NCI-H748 (cell line): Measurements from ENCODE around the gene LPA.
A peak's percentile ranks its signal among the peaks of the same experiment; 100 is the strongest.
"Not testable (repeated sequence)": the region's sequence is repeated elsewhere in the genome, so short reads cannot be mapped to it uniquely, and the experiment has no call there.

Experiments used
- DNase-seq: peaks from one replicate; lab custom pipeline; 2025; ENCODE audit not compliant: unreplicated experiment; lab: John Stamatoyannopoulos, UW

Gene LPA

GRCh38 chr6:160662429-160662828 lies 1.6 kb downstream of the LPA start:
- no peak for DNase-seq

GRCh38 chr6:160661216-160661615 lies 2.9 kb downstream of the LPA start:
- DNase-seq: no peak

- no peak for DNase-seq
These were observed 4.5 kb downstream of the LPA start for GRCh38 chr6:160659562-160659961.

GRCh38 chr6:160634706-160635105 lies 29.4 kb downstream of the LPA start:
- DNase-seq: no peak

GRCh38 chr6:160595838-160596832 lies 67.9 kb downstream of the LPA start:
- no peak for DNase-seq

- not testable (repeated sequence) for DNase-seq
These were observed 68.8 kb downstream of the LPA start for GRCh38 chr6:160595297-160595696.

GRCh38 chr6:160586374-160586773 lies 77.7 kb downstream of the LPA start:
- DNase-seq: no peak

GRCh38 chr6:160583794-160584193 lies 80.3 kb downstream of the LPA start:
- DNase-seq: no peak

GRCh38 chr6:160581406-160581805 lies 82.7 kb downstream of the LPA start:
- DNase-seq: no peak

GRCh38 chr6:160578515-160578914 lies 85.6 kb downstream of the LPA start:
- not testable (repeated sequence) for DNase-seq

GRCh38 chr6:160573943-160574342 lies 90.1 kb downstream of the LPA start:
- no peak for DNase-seq

- DNase-seq: not testable (repeated sequence)
These were observed 92.9 kb downstream of the LPA start for GRCh38 chr6:160571201-160571600.

- DNase-seq: no peak
These were observed 119.3 kb downstream of the LPA start for GRCh38 chr6:160544802-160545201.

- DNase-seq: no peak
These were observed 128.8 kb downstream of the LPA start for GRCh38 chr6:160535270-160535669.

GRCh38 chr6:160534050-160534696 lies 129.9 kb downstream of the LPA start:
- DNase-seq: peak; percentile 42

GRCh38 chr6:160532315-160532714 lies 131.8 kb downstream of the LPA start:
- no peak for DNase-seq

- DNase-seq: no peak
These were observed 132.2 kb downstream of the LPA start for GRCh38 chr6:160531826-160532225.

- not testable (repeated sequence) for DNase-seq
These were observed 134.6 kb downstream of the LPA start for GRCh38 chr6:160529524-160529923.

- DNase-seq: no peak
These were observed 140.9 kb downstream of the LPA start for GRCh38 chr6:160523223-160523622.

GRCh38 chr6:160520043-160520904 lies 143.8 kb downstream of the LPA start:
- peak; percentile 69 for DNase-seq

GRCh38 chr6:160519603-160520042 lies 144.5 kb downstream of the LPA start:
- DNase-seq: no peak
